SU-DHL-6 (cell line): Measurements from ENCODE around the gene LEMD2.

Source experiments
- CTCF ChIP-seq: fragments of 200-600 bp; sonication (generic); IDR thresholded peaks from one replicate; pipeline ENCODE4 v1.5.1; 2017; ENCODE audit warnings: antibody characterized with exemption, mild to moderate bottlenecking, low read length, moderate library complexity; ENCODE audit not compliant: insufficient read depth, poor library complexity, severe bottlenecking
- EZH2phosphoT487 ChIP-seq: fragments of 200-600 bp; sonication (generic), shearing (Covaris generic); conservative IDR thresholded peaks from 2 replicates; pipeline ENCODE4 v1.6.1; 2018; ENCODE audit warnings: mild to moderate bottlenecking, antibody characterized with exemption, low read length, moderate library complexity, mixed read lengths

- no peak for TF ChIP-seq CTCF
- no peak for TF ChIP-seq EZH2phosphoT487
Measured at GRCh38 chr6:33732385-33732784, 56.5 kb downstream of the LEMD2 start.
